ENCODE data around the gene GAPVD1.

Gene GAPVD1

DNA sequence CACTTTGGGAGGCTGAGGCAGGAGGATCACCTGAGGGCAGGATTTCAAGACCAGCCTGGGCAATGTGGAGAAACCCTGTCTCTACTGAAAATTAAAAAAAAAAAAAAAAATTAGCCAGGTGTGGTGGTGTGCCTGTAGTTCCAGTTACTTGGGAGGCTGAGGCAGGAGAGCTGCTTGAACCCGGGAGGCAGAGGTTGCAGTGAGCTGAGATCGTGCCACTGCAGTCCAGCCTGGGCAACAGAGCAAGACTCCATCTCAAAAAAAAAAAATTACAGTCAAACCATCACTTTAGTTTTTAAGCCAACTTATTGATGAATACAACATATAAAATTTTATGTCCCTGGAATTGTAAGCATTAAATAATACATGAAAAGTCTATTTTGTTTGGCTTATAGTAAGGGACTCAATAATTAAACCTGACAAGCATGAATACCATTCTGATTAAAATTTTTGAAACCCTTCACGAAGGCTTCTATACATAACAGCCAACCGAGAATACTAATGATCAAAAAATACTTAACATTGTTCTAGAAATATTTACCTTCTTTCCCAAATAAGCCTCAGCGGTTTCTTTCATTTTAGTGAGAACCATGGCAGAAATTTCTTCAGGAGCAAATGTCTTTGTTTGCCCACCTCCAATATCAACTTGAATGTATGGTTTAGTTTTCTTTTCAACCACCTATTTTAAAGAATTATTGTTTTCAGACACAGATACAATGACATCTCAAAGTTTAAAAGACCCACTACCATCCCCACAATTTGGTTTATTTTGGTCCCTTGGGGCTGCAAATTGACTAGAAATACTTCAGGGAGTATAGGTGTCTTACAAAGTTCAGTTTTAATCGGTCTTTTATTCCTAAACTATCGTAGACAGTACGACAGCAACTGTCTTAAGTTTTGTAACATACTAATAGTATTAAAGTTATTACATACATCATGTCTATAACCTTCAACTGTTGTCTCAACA is 21.7 kb upstream of the GAPVD1 start:
- TF ChIP-seq, protein P1, sequence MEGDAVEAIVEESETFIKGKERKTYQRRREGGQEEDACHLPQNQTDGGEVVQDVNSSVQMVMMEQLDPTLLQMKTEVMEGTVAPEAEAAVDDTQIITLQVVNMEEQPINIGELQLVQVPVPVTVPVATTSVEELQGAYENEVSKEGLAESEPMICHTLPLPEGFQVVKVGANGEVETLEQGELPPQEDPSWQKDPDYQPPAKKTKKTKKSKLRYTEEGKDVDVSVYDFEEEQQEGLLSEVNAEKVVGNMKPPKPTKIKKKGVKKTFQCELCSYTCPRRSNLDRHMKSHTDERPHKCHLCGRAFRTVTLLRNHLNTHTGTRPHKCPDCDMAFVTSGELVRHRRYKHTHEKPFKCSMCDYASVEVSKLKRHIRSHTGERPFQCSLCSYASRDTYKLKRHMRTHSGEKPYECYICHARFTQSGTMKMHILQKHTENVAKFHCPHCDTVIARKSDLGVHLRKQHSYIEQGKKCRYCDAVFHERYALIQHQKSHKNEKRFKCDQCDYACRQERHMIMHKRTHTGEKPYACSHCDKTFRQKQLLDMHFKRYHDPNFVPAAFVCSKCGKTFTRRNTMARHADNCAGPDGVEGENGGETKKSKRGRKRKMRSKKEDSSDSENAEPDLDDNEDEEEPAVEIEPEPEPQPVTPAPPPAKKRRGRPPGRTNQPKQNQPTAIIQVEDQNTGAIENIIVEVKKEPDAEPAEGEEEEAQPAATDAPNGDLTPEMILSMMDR (IDR thresholded peaks at IDR 0.05), result no peak
- peak overlapping the region; percentile 92 to 99 for H3K4me3 ChIP-seq (ENCODE audit: low read depth in 1 of 2, low read length in 1 of 2)
- H3K27me3 ChIP-seq, result no peaks in the 10 kb centered on the region
- H3K27ac ChIP-seq, result peak overlapping the region; percentile 97
- no peaks in the 10 kb centered on the region for H3K9me3 ChIP-seq
- H3K4me1 ChIP-seq (ENCODE audit: control insufficient read depth in 1 of 2, insufficient read depth in 1 of 2, low read depth in 1 of 2, low read length in 1 of 2), result peaks cover 45 to 62% of the 10 kb centered on the region in 2 experiments
- peaks cover 50% of the 10 kb centered on the region for H3K36me3 ChIP-seq

DNA sequence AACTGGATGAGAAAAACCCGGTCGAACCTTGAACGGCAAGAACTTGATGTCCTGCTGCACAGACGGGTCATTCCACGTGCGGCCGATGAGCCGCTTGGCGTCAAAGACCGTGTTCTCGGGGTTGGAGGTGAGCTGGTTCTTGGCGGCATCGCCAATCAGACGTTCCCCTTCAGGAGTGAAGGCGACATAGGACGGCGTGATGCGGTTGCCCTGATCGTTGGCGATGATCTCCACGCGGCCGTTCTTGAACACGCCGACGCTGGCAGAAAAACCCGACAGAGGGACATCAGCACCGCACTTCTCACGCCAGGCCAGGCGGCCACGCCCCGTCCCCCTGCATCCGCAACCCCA is 21.0 kb upstream of the GAPVD1 start:
- Histone ChIP-seq H3K9me3 (no peaks in the 10 kb centered on the region), H3K36me3 (peaks cover 43% of the 10 kb centered on the region)

DNA sequence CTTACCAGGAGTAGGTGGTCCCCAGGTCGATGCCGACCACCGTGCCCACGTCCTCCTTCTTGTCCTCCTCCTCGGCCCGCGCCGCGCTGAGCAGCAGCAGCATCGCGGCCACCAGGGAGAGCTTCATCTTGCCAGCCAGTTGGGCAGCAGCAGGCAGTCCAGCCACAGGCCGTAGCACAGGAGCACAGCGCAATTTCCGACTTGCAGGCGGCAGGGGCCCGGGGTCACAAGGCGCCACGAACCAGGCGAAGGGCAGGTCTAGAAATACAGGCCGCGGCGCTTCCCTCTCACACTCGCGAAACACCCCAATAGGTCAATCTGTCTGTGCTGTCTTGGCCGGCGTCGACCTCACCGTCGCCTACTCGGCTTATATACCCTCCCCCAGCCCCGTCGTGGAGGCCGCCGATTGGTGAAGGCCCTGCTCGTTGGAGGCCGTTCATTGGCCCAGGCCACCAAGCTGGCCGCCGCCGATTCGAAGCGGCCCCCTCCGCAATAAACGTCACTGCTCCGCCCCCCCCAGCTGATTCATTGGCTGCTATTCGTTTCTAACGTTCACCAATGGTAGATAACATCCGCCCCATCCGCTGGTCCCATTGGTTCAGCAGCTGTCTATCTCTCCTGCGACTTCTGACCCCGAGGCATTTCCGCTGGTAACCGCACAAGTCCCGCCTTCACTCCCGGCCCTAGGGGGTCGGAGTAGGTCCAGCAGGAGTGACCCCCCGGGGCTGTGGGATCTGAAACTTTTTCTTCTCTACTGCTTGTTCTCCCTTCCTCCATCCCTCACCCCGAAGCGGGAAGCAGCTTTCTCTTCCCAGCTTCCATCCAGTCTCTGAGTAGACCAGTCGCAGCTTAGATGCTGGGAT is 20.4 kb upstream of the GAPVD1 start, which contains the start of gene HSPA5:
TSS of gene HSPA5 (minus strand) at position 344 of the 863 bp plus-strand sequence. CDS start at position 127, 217 bp downstream.
- H3K36me3 ChIP-seq, result peaks cover 37% of the 10 kb centered on the region
- peaks cover 45 to 59% of the 10 kb centered on the region in 2 experiments for H3K4me1 ChIP-seq (ENCODE audit: control insufficient read depth in 1 of 2, insufficient read depth in 1 of 2, low read depth in 1 of 2, low read length in 1 of 2)
- H3K27me3 ChIP-seq, result no peaks in the 10 kb centered on the region
- H3K4me3 ChIP-seq (ENCODE audit: low read depth in 1 of 2, low read length in 1 of 2), result peak within 1 kb of the TSS; percentile 92 to 99
- H3K27ac ChIP-seq, result peak within 1 kb of the TSS; percentile 97
- TF ChIP-seq, protein P1 (IDR thresholded peaks at IDR 0.05), result peak; percentile 57
- no peaks in the 10 kb centered on the region for H3K9me3 ChIP-seq

More for the DNA sequence above, 21.0 kb upstream of the GAPVD1 start:
- Histone ChIP-seq H3K4me3 (ENCODE audit: low read depth in 1 of 2, low read length in 1 of 2) (peak overlapping the region; percentile 92 to 99), H3K27ac (peak overlapping the region; percentile 97), H3K4me1 (ENCODE audit: control insufficient read depth in 1 of 2, insufficient read depth in 1 of 2, low read depth in 1 of 2, low read length in 1 of 2) (peaks cover 45 to 62% of the 10 kb centered on the region in 2 experiments), H3K27me3 (no peaks in the 10 kb centered on the region)
- TF ChIP-seq, protein P1 (IDR thresholded peaks at IDR 0.05), result no peak

DNA sequence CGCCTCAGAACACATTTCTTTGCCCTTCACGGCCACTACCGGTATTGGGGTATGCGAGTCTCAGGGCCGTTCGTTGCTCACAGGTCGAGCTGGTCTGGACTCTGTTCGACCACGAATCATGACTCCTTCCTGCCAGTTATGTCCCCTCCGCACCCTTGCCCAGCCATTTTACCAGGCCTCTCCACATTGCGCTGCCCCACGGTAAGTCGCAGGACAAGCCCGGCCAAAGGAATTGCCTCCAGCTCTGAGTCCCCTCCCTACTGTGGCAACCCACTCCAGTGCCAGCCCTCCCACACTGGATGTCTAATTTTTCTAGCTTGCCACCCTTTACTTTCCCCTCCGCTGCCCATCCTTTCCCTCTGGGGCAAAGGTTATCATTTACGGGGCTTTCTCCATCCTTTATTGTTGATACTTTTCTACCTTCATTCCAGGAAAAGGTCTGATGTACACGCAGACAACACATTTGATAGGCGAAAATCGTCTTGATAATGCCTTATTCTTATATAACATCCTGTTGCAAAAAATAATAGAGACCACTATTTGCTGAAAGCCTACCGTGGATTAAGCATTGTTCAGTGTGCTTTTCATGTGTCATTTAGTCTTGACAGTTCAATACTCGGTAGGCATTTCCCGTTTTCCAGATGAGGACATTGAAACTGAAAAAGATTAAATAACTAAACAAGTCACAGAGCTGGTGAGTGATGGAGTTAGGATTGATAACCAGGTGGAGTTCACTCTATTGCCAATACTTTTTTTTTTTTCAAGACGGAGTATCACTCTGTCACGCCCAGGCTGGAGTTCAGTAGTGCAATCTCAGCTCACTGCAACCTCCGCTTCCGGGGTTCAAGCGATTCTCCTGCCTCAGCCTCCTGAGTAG is 19.5 kb upstream of the GAPVD1 start:
- Histone ChIP-seq H3K27me3 (no peaks in the 10 kb centered on the region), H3K4me3 (ENCODE audit: low read depth in 1 of 2, low read length in 1 of 2) (peak overlapping the region; percentile 92 to 99), H3K4me1 (ENCODE audit: control insufficient read depth in 1 of 2, insufficient read depth in 1 of 2, low read depth in 1 of 2, low read length in 1 of 2) (peaks cover 45 to 59% of the 10 kb centered on the region in 2 experiments), H3K9me3 (no peaks in the 10 kb centered on the region), H3K36me3 (peaks cover 28% of the 10 kb centered on the region), H3K27ac (peak overlapping the region; percentile 97)
- TF ChIP-seq, protein P1 (IDR thresholded peaks at IDR 0.05), result no peak

Data from neutrophil (primary cell).